ENCODE results near the gene PGA3. TPM values are rescaled to one million over a fixed set of nuclear protein-coding genes. Genes with fewer than 3 reads are reported as not detected.
A peak's percentile ranks its signal among the peaks of the same experiment; 100 is the strongest.
"Not testable (repeated sequence)": the region's sequence is repeated elsewhere in the genome, so short reads cannot be mapped to it uniquely, and the experiment has no call there.

The PGA3 gene
- total and polyA plus RNA-seq, 7 donors: 0.29 to 1.1 (median 0.97) TPM; not detected in 3

DNA sequence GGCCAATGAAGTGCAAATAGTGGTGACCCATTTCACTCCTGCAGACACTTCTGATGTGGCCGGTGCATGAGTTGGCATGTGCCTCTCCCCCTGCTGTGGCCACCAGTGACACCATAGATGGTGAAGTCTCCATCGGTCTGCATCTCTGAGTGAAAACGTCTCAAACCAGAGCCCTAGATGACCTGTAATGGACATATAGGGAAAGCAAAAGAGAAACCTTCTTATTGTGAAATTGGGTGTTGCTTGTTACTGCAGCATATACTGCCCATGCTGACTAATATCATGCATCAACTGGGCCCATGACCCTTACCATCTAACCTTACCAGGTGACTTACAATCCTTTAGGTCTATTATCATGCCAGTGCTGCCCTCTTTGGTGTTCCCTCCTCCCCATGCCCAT lies 30.4 kb upstream of the PGA3 start:
- Histone ChIP-seq H3K4me3 (no peak overlapping the region), H3K4me1 (no peaks in the 10 kb centered on the region), H3K36me3 (ENCODE audit: insufficient read depth in 1 of 2, low read depth in 1 of 2) (no peaks in the 10 kb centered on the region), H3K27ac (no peak overlapping the region), H3K27me3 (ENCODE audit: insufficient read depth in 3 of 3, low read length in 2 of 3) (no peaks in the 10 kb centered on the region), H3K9me3 (no peaks in the 10 kb centered on the region)
- DNase-seq: no peak
- ATAC-seq: no peak
- intact Hi-C loops (cut with DNase I): no loop called here
- 88 to 92% (median 90%) methylated on average over 3 of the region's 3 CpGs for WGBS, 3 donors
- TF ChIP-seq, protein P1, sequence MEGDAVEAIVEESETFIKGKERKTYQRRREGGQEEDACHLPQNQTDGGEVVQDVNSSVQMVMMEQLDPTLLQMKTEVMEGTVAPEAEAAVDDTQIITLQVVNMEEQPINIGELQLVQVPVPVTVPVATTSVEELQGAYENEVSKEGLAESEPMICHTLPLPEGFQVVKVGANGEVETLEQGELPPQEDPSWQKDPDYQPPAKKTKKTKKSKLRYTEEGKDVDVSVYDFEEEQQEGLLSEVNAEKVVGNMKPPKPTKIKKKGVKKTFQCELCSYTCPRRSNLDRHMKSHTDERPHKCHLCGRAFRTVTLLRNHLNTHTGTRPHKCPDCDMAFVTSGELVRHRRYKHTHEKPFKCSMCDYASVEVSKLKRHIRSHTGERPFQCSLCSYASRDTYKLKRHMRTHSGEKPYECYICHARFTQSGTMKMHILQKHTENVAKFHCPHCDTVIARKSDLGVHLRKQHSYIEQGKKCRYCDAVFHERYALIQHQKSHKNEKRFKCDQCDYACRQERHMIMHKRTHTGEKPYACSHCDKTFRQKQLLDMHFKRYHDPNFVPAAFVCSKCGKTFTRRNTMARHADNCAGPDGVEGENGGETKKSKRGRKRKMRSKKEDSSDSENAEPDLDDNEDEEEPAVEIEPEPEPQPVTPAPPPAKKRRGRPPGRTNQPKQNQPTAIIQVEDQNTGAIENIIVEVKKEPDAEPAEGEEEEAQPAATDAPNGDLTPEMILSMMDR (IDR thresholded peaks at IDR 0.05): no peak

DNA sequence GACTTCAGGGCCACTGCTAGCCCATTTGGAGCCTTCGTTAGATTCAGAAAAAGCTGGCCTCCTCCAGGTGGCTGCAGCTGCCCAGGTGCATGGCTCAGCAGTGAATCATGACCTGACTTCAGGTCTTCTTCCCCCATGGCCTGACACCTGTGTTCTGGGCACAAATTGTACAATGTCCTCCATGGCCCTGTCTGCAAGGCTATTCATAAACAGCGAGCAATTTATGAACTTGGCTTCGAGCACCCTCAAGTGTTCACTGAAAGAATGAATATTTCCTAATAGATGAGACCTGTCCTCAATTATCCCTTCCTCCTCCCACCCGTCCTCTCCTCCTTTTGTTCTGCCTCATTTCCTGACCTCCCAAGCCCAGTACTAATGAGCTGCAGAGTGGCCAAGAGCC lies 29.9 kb upstream of the PGA3 start:
- Histone ChIP-seq H3K4me3 (no peak overlapping the region), H3K27ac (no peak overlapping the region), H3K9me3 (no peaks in the 10 kb centered on the region), H3K4me1 (no peaks in the 10 kb centered on the region), H3K27me3 (ENCODE audit: insufficient read depth in 3 of 3, low read length in 2 of 3) (no peaks in the 10 kb centered on the region), H3K36me3 (ENCODE audit: insufficient read depth in 1 of 2, low read depth in 1 of 2) (no peaks in the 10 kb centered on the region)
- ATAC-seq (no peak), DNase-seq (no peak)
- 52 to 66% (median 58%) methylated on average over 4 of the region's 4 CpGs for WGBS, 3 donors
- intact Hi-C loops (cut with DNase I): no loop called here
- TF ChIP-seq, protein P1 (IDR thresholded peaks at IDR 0.05): peak; percentile 15

DNA sequence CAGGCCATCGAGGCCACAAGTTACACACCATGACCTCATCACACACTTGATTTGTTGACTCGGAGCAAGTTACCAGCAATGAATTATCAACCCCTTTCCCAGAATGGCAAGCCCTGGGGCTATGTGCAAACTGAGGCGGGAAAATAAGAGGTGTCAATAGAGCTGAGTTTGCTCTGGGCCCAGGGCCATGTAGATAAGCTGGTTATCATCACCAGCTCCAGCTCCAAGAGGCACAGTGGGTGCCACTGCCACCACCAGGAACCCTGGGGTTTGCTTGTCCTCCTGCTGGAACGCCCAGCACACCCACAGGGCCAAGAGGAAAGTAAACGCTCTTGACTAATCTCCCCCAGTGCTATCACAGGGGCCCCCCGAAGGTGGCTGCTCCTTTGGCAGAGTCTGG lies 29.0 kb upstream of the PGA3 start:
- H3K4me3 ChIP-seq: no peak overlapping the region
- ATAC-seq (no peak), DNase-seq (no peak)
- intact Hi-C loops (cut with DNase I): no loop called here
- H3K27me3 ChIP-seq (ENCODE audit: insufficient read depth in 3 of 3, low read length in 2 of 3): no peaks in the 10 kb centered on the region
- TF ChIP-seq, protein P1 (IDR thresholded peaks at IDR 0.05): no peak
- no peak overlapping the region for H3K27ac ChIP-seq
- no peaks in the 10 kb centered on the region for H3K9me3 ChIP-seq
- 75 to 76% (median 75%) methylated on average over 6 of the region's 6 CpGs for WGBS, 3 donors
- H3K36me3 ChIP-seq (ENCODE audit: insufficient read depth in 1 of 2, low read depth in 1 of 2): no peaks in the 10 kb centered on the region
- no peaks in the 10 kb centered on the region for H3K4me1 ChIP-seq

DNA sequence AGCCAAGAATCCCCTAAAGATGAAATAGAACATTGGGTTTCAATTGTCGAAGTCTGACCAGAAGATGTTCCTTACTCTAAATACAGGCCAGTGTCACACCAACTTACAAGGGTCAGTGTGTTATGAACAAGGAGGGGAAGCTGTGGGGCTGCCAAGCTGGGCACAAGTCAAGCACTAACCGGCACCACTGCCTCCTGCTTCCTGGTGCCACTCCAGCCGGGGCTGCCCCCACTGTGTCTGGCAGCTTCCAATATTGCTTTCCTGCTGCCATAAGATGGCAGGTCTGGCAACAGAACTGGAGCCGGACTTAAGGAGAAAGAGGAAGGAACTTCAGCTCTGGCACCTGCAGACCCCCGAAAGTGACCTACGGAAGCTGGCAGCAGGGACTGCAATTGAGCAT lies 28.4 kb upstream of the PGA3 start:
- DNase-seq (no peak), ATAC-seq (no peak)
- H3K9me3 ChIP-seq: no peaks in the 10 kb centered on the region
- no peak overlapping the region for H3K4me3 ChIP-seq
- TF ChIP-seq, protein P1 (IDR thresholded peaks at IDR 0.05): no peak
- H3K4me1 ChIP-seq: no peaks in the 10 kb centered on the region
- H3K27me3 ChIP-seq (ENCODE audit: insufficient read depth in 3 of 3, low read length in 2 of 3): no peaks in the 10 kb centered on the region
- 63 to 69% (median 64%) methylated on average over 5 to 6 of the region's 6 CpGs for WGBS, 3 donors
- no peak overlapping the region for H3K27ac ChIP-seq
- no peaks in the 10 kb centered on the region for H3K36me3 ChIP-seq (ENCODE audit: insufficient read depth in 1 of 2, low read depth in 1 of 2)
- intact Hi-C loops (cut with DNase I): no loop called here

DNA sequence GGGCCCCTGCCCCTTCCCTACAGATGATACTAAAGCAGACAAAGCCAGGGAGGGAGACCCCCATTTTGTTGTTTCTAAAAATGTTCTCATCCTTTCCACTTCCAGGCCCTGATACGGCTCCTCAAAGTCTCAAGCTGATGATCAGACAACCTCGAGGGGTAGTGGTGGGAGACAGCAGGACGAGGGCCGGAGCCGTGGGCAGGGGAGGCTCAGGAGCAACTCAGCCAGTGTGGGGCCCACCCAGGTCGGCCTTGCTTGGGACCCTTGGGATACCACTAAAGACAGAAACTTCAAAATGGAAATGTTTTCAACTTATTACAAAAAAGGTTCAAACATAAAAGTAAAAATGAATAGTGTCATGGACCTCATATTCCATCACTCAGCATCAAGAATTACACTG lies 26.9 kb upstream of the PGA3 start:
- no peak overlapping the region for H3K27ac ChIP-seq
- DNase-seq (no peak), ATAC-seq (no peak)
- no peaks in the 10 kb centered on the region for H3K27me3 ChIP-seq (ENCODE audit: insufficient read depth in 3 of 3, low read length in 2 of 3)
- H3K9me3 ChIP-seq: no peaks in the 10 kb centered on the region
- H3K36me3 ChIP-seq (ENCODE audit: insufficient read depth in 1 of 2, low read depth in 1 of 2): no peaks in the 10 kb centered on the region
- H3K4me1 ChIP-seq: no peaks in the 10 kb centered on the region
- 63 to 73% (median 71%) methylated on average over 6 of the region's 6 CpGs for WGBS, 3 donors
- TF ChIP-seq, protein P1 (IDR thresholded peaks at IDR 0.05): no peak
- intact Hi-C loops (cut with DNase I): no loop called here
- no peak overlapping the region for H3K4me3 ChIP-seq

DNA sequence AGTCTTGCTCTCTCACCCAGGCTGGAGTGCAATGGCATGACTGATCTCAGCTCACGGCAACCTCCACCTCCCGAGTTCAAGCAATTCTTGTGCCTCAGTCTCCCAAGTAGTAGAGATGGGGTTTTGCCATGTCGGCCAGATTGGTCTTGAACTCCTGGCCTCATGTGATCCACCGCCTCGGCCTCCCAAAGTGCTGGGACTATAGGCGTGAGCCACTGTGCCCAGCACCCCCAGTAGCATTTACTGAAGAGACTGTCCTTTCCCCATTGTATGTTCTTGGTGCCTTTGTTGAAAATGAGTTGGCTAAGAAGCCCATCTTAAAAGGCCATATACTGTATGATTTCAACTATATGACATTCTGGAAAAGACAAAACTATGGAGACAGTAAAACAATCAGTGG lies 23.1 kb upstream of the PGA3 start:
- H3K9me3 ChIP-seq; H3K4me3 ChIP-seq; intact Hi-C loops (cut with DNase I); DNase-seq; H3K27me3 ChIP-seq (ENCODE audit: insufficient read depth in 3 of 3, low read length in 2 of 3); H3K4me1 ChIP-seq; ATAC-seq; H3K27ac ChIP-seq; H3K36me3 ChIP-seq (ENCODE audit: insufficient read depth in 1 of 2, low read depth in 1 of 2): not testable (repeated sequence)
- 90 to 91% (median 90%) methylated on average over 6 of the region's 6 CpGs for WGBS, 3 donors

Measured in psoas muscle (tissue), 8 donors.